SK-N-SH (cell line): Measurements from ENCODE around the gene SLC22A5. TPM values are rescaled to one million over a fixed set of nuclear protein-coding genes. Genes with fewer than 3 reads are reported as not detected.

Source experiments
- CTCF ChIA-PET: fragments of 300-600, 350-600 bp; formaldehyde crosslinking; extraction: SDS; loops from one replicate; lab custom pipeline; 2021; lab: Yijun Ruan, JAX
- POLR2A ChIA-PET: fragments of 350-600 bp; sonication (Branson Sonifier 250); formaldehyde crosslinking; extraction: SDS; loops from one replicate; lab custom pipeline; 2020; ENCODE audit warnings: antibody characterized with exemption, inconsistent platforms; lab: Yijun Ruan, JAX
- DNase-seq: peaks from one replicate; pipeline ENCODE4 v3.0.0; 2012
- H2AFZ ChIP-seq: fragments of 200-600 bp; sonication (generic); 2 replicates; pipeline ENCODE4 v1.8.1; 2016; ENCODE audit warnings: antibody characterized with exemption, mild to moderate bottlenecking, low read depth
- H3F3A ChIP-seq: fragments of 200-600 bp; sonication (generic); replicated peaks from 2 replicates; pipeline ENCODE3; 2016; ENCODE audit warnings: antibody characterized with exemption, mild to moderate bottlenecking; ENCODE audit not compliant: insufficient read depth
- H3K27ac ChIP-seq, 2 experiments: fragments of 200-500 bp in 1 of 2; fragments of 200-600 bp in 1 of 2; sonication (Bioruptor generic) in 1 of 2; sonication (generic), shearing (Covaris generic) in 1 of 2; 2 replicates each; pipeline versions ENCODE4 v1.5.1 to v1.6.1; 2014 to 2016; ENCODE audit warnings: low read depth in 2 of 2, inconsistent platforms in 1 of 2, low read length in 1 of 2, mild to moderate bottlenecking in 1 of 2, mixed read lengths in 1 of 2
- H3K27me3 ChIP-seq: fragments of 200-600 bp; sonication (generic), shearing (Covaris generic); 2 replicates; pipeline ENCODE4 v1.6.1; 2016; ENCODE audit warnings: mixed run types; ENCODE audit not compliant: insufficient read depth
- H3K36me3 ChIP-seq, 2 experiments: fragments of 200-500 bp in 1 of 2; fragments of 200-600 bp in 1 of 2; sonication (Bioruptor generic) in 1 of 2; sonication (generic) in 1 of 2; replicated peaks in 1 of 2; 2 replicates each; pipeline versions ENCODE3 to v1.5.1; 2014 to 2016; ENCODE audit warnings: low read length in 1 of 2, mild to moderate bottlenecking in 1 of 2; ENCODE audit not compliant: insufficient read depth in 2 of 2, control insufficient read depth in 1 of 2
- H3K4me1 ChIP-seq, 2 experiments: fragments of 200-500 bp in 1 of 2; fragments of 200-600 bp in 1 of 2; sonication (Bioruptor generic) in 1 of 2; sonication (generic), shearing (Covaris generic) in 1 of 2; 2 replicates each; pipeline versions ENCODE4 v1.5.1 to v1.6.1; 2014 to 2016; ENCODE audit warnings: low read depth in 1 of 2, low read length in 1 of 2, mixed run types in 1 of 2; ENCODE audit not compliant: insufficient read depth in 2 of 2, control insufficient read depth in 1 of 2
- H3K4me2 ChIP-seq: fragments of 200-600 bp; sonication (generic), shearing (Covaris generic); 2 replicates; pipeline ENCODE4 v1.6.1; 2017; ENCODE audit warnings: mixed run types
- H3K4me3 ChIP-seq, 2 experiments: fragments of 200-500 bp in 1 of 2; fragments of 200-600 bp in 1 of 2; sonication (Bioruptor generic) in 1 of 2; sonication (generic), shearing (Covaris generic) in 1 of 2; 2 replicates each; pipeline versions ENCODE4 v1.5.1 to v1.8.1; 2014 to 2016; ENCODE audit warnings: low read depth in 2 of 2, inconsistent platforms in 1 of 2, low read length in 1 of 2, mild to moderate bottlenecking in 1 of 2, mixed read lengths in 1 of 2, moderate library complexity in 1 of 2
- H3K79me2 ChIP-seq: fragments of 200-600 bp; sonication (generic); 2 replicates; pipeline ENCODE4 v1.8.1; 2017; ENCODE audit warnings: mild to moderate bottlenecking; ENCODE audit not compliant: insufficient read depth
- H3K9ac ChIP-seq: fragments of 200-600 bp; sonication (generic); 2 replicates; pipeline ENCODE4 v1.6.1; 2017; ENCODE audit warnings: mixed run types
- H3K9me2 ChIP-seq: fragments of 200-600 bp; sonication (generic); 2 replicates; pipeline ENCODE4 v1.6.1; 2017; ENCODE audit warnings: mixed run types
- H3K9me3 ChIP-seq: fragments of 200-600 bp; sonication (generic); 2 replicates; pipeline ENCODE4 v1.6.1; 2017; ENCODE audit warnings: mixed run types, mild to moderate bottlenecking, moderate library complexity
- H4K20me1 ChIP-seq: fragments of 200-600 bp; sonication (generic); 2 replicates; pipeline ENCODE4 v1.6.1; 2017; ENCODE audit warnings: mild to moderate bottlenecking, mixed run types; ENCODE audit not compliant: insufficient read depth
- CHD2 ChIP-seq: fragments of 150-350 bp; IDR thresholded peaks from 2 replicates; pipeline ENCODE4 v1.6.1; 2018; ENCODE audit warnings: low read length; ENCODE audit not compliant: partially characterized antibody
- EP300 ChIP-seq, 2 experiments: IDR thresholded peaks; 2 replicates each; pipeline versions ENCODE4 v1.4.0 to v1.6.1; 2012; ENCODE audit warnings: borderline replicate concordance in 1 of 2, low read depth in 1 of 2, low read length in 1 of 2
- EZH2phosphoT487 ChIP-seq: fragments of 200-600 bp; sonication (generic); IDR thresholded peaks from 2 replicates; pipeline ENCODE4 v1.6.1; 2017; ENCODE audit warnings: low read depth, mixed run types, mild to moderate bottlenecking, antibody characterized with exemption, moderate library complexity, borderline replicate concordance
- FOSL2 ChIP-seq: IDR thresholded peaks from 2 replicates; pipeline ENCODE4 v1.4.0; 2012; ENCODE audit warnings: low read depth, mild to moderate bottlenecking, moderate library complexity, borderline replicate concordance
- FOXM1 ChIP-seq: IDR thresholded peaks from 2 replicates; pipeline ENCODE4 v1.4.0; 2012; ENCODE audit warnings: low read depth, mild to moderate bottlenecking
- GABPA ChIP-seq: IDR thresholded peaks from 2 replicates; pipeline ENCODE4 v1.4.0; 2012; ENCODE audit warnings: low read depth, mild to moderate bottlenecking
- JUND ChIP-seq: IDR thresholded peaks from 2 replicates; pipeline ENCODE4 v1.4.0; 2012
- MEF2A ChIP-seq: IDR thresholded peaks from 2 replicates; pipeline ENCODE4 v1.4.0; 2012; ENCODE audit warnings: low read depth, borderline replicate concordance
- MXI1 ChIP-seq: IDR thresholded peaks from 2 replicates; pipeline ENCODE4 v1.6.1; 2012; ENCODE audit warnings: mild to moderate bottlenecking, low read depth, low read length, improper control_type of control experiment
- NRF1 ChIP-seq: IDR thresholded peaks from 2 replicates; pipeline ENCODE4 v1.6.1; 2012; ENCODE audit warnings: low read depth, mild to moderate bottlenecking, low read length
- POLR2AphosphoS5 ChIP-seq: IDR thresholded peaks from 2 replicates; pipeline ENCODE4 v1.6.1; 2012; ENCODE audit warnings: low read depth, low read length
- RAD21 ChIP-seq: IDR thresholded peaks from 2 replicates; pipeline ENCODE4 v1.6.1; 2012; ENCODE audit warnings: mild to moderate bottlenecking, low read length
- RXRA ChIP-seq: IDR thresholded peaks from 2 replicates; pipeline ENCODE4 v1.4.0; 2012; ENCODE audit warnings: low read depth, mild to moderate bottlenecking, borderline replicate concordance
- SIN3A ChIP-seq: IDR thresholded peaks from 2 replicates; pipeline ENCODE4 v1.6.1; 2012; ENCODE audit warnings: low read depth, mild to moderate bottlenecking, low read length, moderate library complexity, borderline replicate concordance
- TAF1 ChIP-seq: IDR thresholded peaks from 2 replicates; pipeline ENCODE4 v1.6.1; 2012; ENCODE audit warnings: low read depth, mild to moderate bottlenecking, low read length, moderate library complexity, borderline replicate concordance
- WGBS: methylation state at CpG from one replicate; pipeline ENCODE4 v1.1.6; 2017; ENCODE audit warnings: low lambda C conversion rate; 5-methylcytosine and 5-hydroxymethylcytosine counted together
- polyA plus RNA-seq, 3 experiments: library from polyadenylated mRNA; depleted of rRNA; stranded (reverse); fragments of >200 nt; gene quantifications; 2 replicates each; pipeline ENCODE4 v1.2.3, GENCODE V29; 2012
- TF ChIP-seq, protein P1 (sequence below): IDR thresholded peaks from 2 replicates; pipeline ENCODE4 v1.4.0; 2012; ENCODE audit warnings: low read depth, borderline replicate concordance
- TF ChIP-seq, protein P2 (sequence below): IDR thresholded peaks from 2 replicates; pipeline ENCODE4 v1.4.0; 2012; ENCODE audit warnings: low read depth
- TF ChIP-seq, protein P3 (sequence below): IDR thresholded peaks from 2 replicates; pipeline ENCODE4 v1.4.0; 2012; ENCODE audit warnings: low read depth, borderline replicate concordance

SLC22A5 gene
- polyA plus RNA-seq, 1 of the 3 experiments (the other 2 are of a cell fraction), result 8.3 TPM

- no peaks in the 10 kb centered on the region; the same call in 1 of the 2 replicates for H3K79me2 ChIP-seq
- no peak overlapping the region for H3K9ac ChIP-seq
- no peak overlapping the region for H2AFZ ChIP-seq
- POLR2A ChIA-PET, result interaction anchor here (1.5 kb wide), 1 partner anchor 73 kb away, joined by 3 read pairs; no protein-coding TSS in a partner anchor
- TF ChIP-seq RXRA (no peak), NRF1 (no peak), MEF2A (no peak), CHD2 (no peak), FOXM1 (no peak), POLR2AphosphoS5 (no peak), SIN3A (no peak), TAF1 (no peak), EZH2phosphoT487 (no peak), GABPA (no peak), FOSL2 (no peak), EP300 (IDR thresholded peaks at IDR 0.05; ENCODE audit: borderline replicate concordance in 1 of 2, low read depth in 1 of 2, low read length in 1 of 2) (no peak), MXI1 (no peak)
- TF ChIP-seq, protein P1, sequence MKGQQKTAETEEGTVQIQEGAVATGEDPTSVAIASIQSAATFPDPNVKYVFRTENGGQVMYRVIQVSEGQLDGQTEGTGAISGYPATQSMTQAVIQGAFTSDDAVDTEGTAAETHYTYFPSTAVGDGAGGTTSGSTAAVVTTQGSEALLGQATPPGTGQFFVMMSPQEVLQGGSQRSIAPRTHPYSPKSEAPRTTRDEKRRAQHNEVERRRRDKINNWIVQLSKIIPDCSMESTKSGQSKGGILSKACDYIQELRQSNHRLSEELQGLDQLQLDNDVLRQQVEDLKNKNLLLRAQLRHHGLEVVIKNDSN, result no peak
- TF ChIP-seq, protein P2, sequence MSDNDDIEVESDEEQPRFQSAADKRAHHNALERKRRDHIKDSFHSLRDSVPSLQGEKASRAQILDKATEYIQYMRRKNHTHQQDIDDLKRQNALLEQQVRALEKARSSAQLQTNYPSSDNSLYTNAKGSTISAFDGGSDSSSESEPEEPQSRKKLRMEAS, result no peak
- H3F3A ChIP-seq, result peaks cover 10% of the 10 kb centered on the region
- no peak overlapping the region for H3K4me2 ChIP-seq
- H4K20me1 ChIP-seq, result no peaks in the 10 kb centered on the region
- H3K4me1 ChIP-seq, result peaks cover 8 to 13% of the 10 kb centered on the region in 2 experiments; a peak in 3 of 4 replicates
- H3K27ac ChIP-seq, result no peak overlapping the region; a peak in 1 of 4 replicates
- no peaks in the 10 kb centered on the region for H3K9me3 ChIP-seq
- peaks cover 0 to 8% of the 10 kb centered on the region in 2 experiments for H3K36me3 ChIP-seq
- DNase-seq, result no peak
- CTCF ChIA-PET, result interaction anchor here (0.9 to 7.9 kb wide), 3 partner anchors 10 to 82 kb away, joined by 3 to 95 read pairs (median 13); partner anchors contain the start of gene IRF1
- H3K4me3 ChIP-seq, result no peak overlapping the region
- WGBS, result 89% methylated on average over 5 of the region's 6 CpGs
- H3K9me2 ChIP-seq, result no peaks in the 10 kb centered on the region
- H3K27me3 ChIP-seq, result no peaks in the 10 kb centered on the region
Observed at GRCh38 chr5:132417010-132417439, 47.5 kb downstream of the SLC22A5 start.

DNA sequence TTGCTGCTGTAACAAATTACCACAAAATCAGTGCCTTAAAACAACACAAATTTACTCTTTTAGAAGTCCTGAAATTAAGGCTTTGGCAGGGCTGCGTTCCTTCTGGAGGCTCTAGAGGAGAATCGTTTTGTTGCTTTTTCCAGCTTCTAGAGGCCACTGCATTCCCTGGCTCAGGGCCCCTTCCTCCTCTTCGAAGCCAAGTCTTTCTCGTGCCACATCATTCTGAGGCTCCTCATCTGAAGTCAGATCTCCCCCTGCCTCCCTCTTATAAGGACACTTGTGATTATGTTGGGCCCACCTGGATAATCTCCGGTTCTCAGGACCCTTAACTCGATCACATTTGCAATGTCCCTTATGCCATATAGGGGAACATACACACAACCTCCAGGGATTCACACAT, 48.0 kb downstream of the SLC22A5 start:
- no peak for DNase-seq
- H3K27ac ChIP-seq, result no peak overlapping the region
- H3F3A ChIP-seq, result peaks cover 6% of the 10 kb centered on the region
- 97% methylated on average over 6 of the region's 6 CpGs for WGBS
- no peaks in the 10 kb centered on the region for H4K20me1 ChIP-seq
- peaks cover 0 to 8% of the 10 kb centered on the region in 2 experiments for H3K36me3 ChIP-seq
- no peak overlapping the region for H2AFZ ChIP-seq
- no peaks in the 10 kb centered on the region for H3K27me3 ChIP-seq
- H3K4me1 ChIP-seq, result peaks cover 7 to 13% of the 10 kb centered on the region in 2 experiments; a peak in 3 of 4 replicates
- H3K4me3 ChIP-seq, result no peak overlapping the region
- H3K9ac ChIP-seq, result no peak overlapping the region
- POLR2A ChIA-PET, result interaction anchor here (1.5 kb wide), 1 partner anchor 73 kb away, joined by 3 read pairs; no protein-coding TSS in a partner anchor
- no peak overlapping the region for H3K4me2 ChIP-seq
- TF ChIP-seq JUND, result no peak
- no peak for TF ChIP-seq CHD2
- TF ChIP-seq, protein P3, sequence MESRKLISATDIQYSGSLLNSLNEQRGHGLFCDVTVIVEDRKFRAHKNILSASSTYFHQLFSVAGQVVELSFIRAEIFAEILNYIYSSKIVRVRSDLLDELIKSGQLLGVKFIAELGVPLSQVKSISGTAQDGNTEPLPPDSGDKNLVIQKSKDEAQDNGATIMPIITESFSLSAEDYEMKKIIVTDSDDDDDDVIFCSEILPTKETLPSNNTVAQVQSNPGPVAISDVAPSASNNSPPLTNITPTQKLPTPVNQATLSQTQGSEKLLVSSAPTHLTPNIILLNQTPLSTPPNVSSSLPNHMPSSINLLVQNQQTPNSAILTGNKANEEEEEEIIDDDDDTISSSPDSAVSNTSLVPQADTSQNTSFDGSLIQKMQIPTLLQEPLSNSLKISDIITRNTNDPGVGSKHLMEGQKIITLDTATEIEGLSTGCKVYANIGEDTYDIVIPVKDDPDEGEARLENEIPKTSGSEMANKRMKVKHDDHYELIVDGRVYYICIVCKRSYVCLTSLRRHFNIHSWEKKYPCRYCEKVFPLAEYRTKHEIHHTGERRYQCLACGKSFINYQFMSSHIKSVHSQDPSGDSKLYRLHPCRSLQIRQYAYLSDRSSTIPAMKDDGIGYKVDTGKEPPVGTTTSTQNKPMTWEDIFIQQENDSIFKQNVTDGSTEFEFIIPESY, result no peak
- TF ChIP-seq RAD21, result no peak
- no peak for TF ChIP-seq FOXM1
- TF ChIP-seq, all 33 proteins: peak for 0
- Histone ChIP-seq H3K9me3 (no peaks in the 10 kb centered on the region), H3K79me2 (no peaks in the 10 kb centered on the region; the same call in 1 of the 2 replicates), H3K9me2 (no peaks in the 10 kb centered on the region)
- CTCF ChIA-PET, result interaction anchor here (0.9 to 7.9 kb wide), 3 partner anchors 9 to 82 kb away, joined by 3 to 95 read pairs (median 13); partner anchors contain the start of gene IRF1
